SK-N-MC (cell line): Measurements from ENCODE around the gene FBXL7.

Experiments
- EZH2 ChIP-seq: fragments of 200-600 bp; sonication (generic); IDR thresholded peaks from one replicate; pipeline ENCODE4 v1.6.1; 2017; ENCODE audit warnings: antibody characterized with exemption
- FOXP2 ChIP-seq: optimal IDR thresholded peaks from 2 replicates; pipeline ENCODE3; 2011; ENCODE audit warnings: mild to moderate bottlenecking, moderate library complexity; ENCODE audit not compliant: insufficient read depth; ENCODE audit errors: extremely low read length, control extremely low read depth

DNA sequence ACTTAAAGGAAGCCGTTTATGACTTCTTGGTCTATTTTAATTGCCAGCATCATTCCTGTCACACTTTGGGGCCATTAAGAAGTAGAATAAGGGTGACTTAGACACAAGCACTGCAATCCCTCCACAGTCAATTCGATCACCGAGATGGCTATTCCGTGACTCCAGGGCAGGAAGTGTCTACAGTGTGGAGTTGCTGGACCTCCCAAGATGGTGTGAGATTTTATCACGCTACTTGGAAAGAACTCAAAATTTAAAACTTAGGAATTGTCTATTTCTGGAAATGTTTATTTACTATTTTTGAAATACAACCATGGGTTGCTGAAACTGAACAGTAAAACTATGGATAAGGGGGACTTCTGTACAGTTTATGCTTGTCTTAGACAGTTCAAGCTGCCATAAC is 6.2 kb downstream of the FBXL7 start:
- no peak for TF ChIP-seq EZH2
- TF ChIP-seq FOXP2 = no peak
